ENCODE measurements around the gene GJC3.
"Not testable (repeated sequence)": the region's sequence is repeated elsewhere in the genome, so short reads cannot be mapped to it uniquely, and the experiment has no call there.

GJC3 gene

GRCh38 chr7:99928188-99928587, 1.2 kb downstream of the GJC3 start:
- DNase-seq = no peak

DNA sequence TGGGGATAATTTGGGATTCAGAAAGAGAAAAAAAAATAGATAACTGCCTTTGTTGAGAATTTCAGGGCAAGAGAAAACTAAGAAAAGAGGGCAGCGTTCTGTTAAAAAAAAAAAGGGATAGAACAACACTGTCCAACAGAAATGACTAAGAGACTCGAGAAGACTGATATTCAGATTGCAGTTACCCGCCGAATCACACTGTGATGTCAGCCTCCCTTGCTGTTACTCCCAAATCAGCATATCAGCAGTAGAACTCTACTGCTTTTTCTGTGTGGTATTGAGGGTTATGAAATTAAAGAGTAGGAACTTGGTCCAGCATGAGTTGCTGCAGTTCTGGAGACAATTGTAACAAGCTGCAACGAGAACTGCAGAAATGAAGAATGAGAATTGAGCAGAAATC, 1.9 kb downstream of the GJC3 start:
- DNase-seq = no peak

GRCh38 chr7:99926321-99926720, 3.1 kb downstream of the GJC3 start:
- no peak for DNase-seq

DNA sequence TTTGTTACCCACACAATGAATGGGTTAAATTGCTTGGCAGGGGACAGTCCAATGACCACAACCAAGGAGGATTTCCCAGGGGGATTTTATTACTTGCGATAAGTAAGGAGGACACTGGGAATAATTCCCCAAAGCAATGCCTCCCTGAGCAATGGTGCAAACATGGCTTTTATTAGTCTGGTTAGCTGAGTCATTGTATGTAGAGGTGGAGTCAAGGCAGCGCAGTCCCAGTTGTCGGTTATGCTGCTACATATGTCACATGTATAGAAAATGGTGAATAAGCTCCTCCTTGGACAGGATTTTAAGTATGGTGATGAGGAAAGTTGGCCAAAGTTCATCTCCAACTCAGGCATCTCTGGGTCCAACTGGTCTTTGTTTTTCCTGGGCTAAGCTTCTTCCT, 6.2 kb downstream of the GJC3 start:
- DNase-seq = no peak

GRCh38 chr7:99920149-99920548, 9.3 kb downstream of the GJC3 start:
- DNase-seq = no peak

DNA sequence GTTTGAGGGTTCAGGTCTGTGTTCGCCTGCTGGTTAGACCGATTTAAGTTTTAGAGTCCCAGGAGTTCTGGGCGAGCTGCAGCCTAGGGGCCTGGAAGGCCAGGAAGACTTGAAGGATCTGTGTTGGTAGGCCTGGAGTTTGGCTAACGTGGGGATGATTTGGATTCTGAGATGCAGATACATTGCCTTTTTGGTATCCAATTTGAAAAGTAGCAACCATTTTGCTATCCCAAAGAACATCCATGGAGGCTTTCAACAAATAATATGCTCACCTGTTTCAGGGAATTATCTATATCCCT, 9.7 kb downstream of the GJC3 start:
- no peak for DNase-seq

DNA sequence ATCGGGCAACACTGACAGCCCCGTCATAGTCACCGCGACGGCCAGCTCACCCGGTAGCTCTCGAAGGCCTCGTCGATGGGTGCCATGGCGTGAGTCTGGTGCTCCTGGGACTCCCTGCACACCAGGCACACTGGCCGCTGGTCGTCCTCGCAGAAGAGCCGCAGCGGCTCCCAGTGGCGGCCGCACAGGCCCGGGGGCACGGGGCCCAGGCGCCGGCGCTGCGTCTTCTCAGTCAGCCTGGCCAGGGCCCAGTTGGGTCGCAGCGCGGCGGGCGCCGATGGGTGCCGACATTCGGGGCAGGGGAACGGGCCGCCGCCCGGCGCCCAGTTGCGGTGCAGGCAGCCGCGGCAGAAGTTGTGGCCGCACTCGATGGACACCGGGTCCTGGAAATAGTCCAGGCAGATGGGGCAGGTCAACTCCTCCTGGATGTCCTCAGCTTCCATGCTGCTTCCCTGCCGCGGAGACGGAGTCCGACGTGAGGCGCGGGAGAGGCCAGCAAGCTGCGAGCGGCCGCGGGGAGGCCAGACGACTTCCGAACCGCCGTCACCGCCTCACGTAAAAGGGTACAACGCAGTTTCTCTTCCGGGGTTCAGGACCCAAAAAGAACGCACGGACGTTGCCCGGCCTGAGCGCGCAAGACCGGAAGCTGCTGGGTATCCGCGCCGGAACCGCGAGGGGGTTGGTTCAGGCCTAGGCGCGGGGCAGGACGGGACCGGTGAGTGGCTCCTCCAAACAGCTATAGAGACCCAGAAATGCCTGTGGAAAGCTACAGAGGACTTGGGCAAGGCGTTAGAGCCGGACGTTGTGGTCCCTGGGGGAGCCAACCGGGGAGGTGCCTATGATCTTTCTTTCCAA, 10.2 kb downstream of the GJC3 start, which contains the start of gene TRIM4:
Gene TRIM4 (minus strand): TSS at position 572 of the 855 bp plus-strand sequence. CDS start 129 bp downstream, at position 443.
- DNase-seq = peak; percentile 81 to 89

DNA sequence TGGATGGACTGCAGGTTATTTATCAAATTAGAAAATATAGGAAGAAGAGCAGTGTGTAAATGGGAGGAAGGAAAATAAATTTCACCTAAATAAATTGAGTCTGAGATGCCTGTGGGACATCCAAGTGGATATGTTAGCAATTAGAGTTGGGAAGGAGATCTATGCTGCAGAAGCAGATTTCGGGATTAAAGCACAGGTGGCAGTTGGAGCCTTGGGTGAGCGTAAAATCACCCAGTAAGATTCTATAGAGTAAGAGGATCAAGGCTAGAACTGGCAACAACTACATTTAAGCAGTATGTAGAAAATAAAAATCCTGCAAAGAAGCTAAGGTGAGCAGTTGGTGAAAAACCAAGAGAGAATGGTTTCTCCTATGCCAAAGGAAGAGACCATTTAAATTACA, 18.4 kb downstream of the GJC3 start:
- DNase-seq = no peak

DNA sequence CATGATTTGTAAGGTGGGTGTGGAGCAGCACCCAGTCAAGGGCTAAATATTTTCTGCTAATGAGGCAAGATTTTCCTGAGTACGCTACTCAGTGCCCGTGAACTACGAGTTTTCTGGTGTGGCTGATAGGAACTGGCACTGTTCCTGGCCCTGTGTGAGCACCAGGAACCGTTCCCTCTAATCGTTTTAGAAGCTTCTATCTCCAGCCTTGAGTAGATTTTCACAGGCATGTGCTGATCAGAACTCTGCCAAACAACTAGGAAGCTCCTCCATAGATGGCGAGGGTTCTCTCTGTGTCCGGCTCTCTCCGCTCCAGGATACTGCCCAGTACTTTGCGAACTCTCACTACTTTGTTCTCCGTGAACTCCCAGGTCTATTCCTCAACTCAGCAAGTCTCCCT, 27.8 kb downstream of the GJC3 start:
- no peak for DNase-seq

GRCh38 chr7:99899830-99900519, 29.4 kb downstream of the GJC3 start:
- no peak for DNase-seq

- no peak for DNase-seq
Observed at GRCh38 chr7:99898836-99899235, 30.6 kb downstream of the GJC3 start.

DNA sequence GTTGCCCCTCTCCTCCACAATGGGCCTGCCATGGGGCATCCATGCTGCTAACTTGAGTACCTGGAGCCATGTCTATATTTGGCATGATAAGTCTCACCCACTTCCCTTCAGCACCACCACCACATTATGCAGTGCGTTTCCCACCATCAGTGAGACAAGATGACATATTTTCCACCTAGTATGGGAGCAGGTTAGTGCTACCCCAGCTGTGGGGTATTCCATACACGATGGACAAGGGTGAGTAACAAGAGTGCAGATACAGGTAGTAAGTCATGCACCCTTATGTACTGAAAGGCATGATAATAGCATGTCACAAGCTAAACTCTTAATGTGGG, 31.4 kb downstream of the GJC3 start:
- no peak for DNase-seq

GRCh38 chr7:99897322-99898022, 31.9 kb downstream of the GJC3 start:
- no peak for DNase-seq

DNA sequence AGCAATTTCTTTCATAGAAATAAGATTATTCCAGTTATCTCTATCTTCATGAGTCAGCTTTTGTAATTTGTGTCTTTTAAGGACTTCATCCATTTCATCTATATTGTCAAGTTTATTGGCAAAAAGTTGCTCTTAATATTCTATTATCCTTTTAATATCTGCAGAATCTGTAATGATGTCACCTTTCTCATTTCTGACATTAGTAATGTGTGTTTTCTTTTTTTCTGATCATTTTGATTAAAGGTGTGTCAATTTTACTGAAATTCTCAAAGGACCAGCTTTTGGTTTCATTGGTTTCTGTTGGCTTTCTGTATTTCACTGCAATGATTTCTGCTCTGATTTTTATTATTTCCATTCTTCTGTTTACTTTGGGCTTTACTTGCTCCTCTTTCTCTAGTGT, 34.7 kb downstream of the GJC3 start:
- DNase-seq = no peak

GRCh38 chr7:99893280-99893679, 36.1 kb downstream of the GJC3 start:
- DNase-seq = no peak

- DNase-seq = not testable (repeated sequence)
Observed at GRCh38 chr7:99890348-99890747, 39.1 kb downstream of the GJC3 start.

DNA sequence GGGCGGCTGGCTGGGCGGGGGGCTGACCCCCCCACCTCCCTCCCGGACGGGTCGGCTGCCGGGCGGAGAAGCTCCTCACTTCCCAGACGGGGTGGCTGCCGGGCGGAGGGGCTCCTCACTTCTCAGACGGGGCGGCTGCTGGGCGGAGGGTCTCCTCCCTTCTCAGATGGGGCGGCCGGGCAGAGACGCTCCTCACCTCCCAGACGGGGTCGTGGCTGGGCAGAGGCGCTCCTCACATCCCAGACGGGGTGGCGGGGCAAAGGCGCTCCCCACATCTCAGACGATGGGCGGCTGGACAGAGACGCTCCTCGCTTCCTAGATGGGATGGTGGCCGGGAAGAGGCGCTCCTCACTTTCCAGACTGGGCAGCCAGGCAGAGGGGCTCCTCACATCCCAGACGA, 41.1 kb downstream of the GJC3 start:
- not testable (repeated sequence) for DNase-seq

DNA sequence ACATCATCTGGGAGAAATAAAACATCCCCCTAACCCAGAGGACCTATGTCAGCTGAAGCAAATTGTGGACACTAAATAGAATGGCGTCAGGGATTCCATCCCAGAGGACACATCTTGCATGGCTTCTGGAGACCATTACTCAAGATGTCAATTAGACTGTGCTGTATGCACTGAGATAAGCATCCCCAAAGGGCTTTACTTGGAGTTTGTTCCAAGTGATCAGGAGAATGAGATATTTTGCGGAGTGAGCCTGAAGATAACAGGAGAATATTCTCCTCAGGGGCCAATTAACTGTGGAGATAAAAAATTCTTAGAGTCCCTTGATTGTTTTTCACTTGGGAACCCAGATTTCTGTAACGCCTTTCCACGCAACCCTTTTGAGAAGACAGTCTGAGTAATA, 48.0 kb downstream of the GJC3 start:
- no peak for DNase-seq

- DNase-seq = no peak
Observed at GRCh38 chr7:99876933-99877332, 52.5 kb downstream of the GJC3 start, which contains the start of gene OR2AE1. OR2AE1 (minus strand) TSS chr7:99877033; CDS start chr7:99877033, 0 bp downstream.

- no peak for DNase-seq
Observed at GRCh38 chr7:99876491-99876890, 52.9 kb downstream of the GJC3 start.
